Small intestine (tissue), 7 donors: ENCODE data around the gene EFR3B. TPM values are rescaled to one million over a fixed set of nuclear protein-coding genes. Genes with fewer than 3 reads are reported as not detected.
"Not testable (repeated sequence)": the region's sequence is repeated elsewhere in the genome, so short reads cannot be mapped to it uniquely, and the experiment has no call there.

Source experiments
- DNase-seq, 2 donors: peaks; one replicate each; pipeline versions ENCODE4 v3.0.0 to v3.0.0-alpha.2; 2013
- FAIRE-seq: peaks from 2 replicates; lab custom pipeline; 2012; peaks lifted over from hg19 to GRCh38; lab: Jason Lieb, UNC
- H3K27ac ChIP-seq, 3 donors: one replicate each; pipeline ENCODE4 v1.5.1; 2013; ENCODE audit warnings: low read length in 2 of 3, mild to moderate bottlenecking in 2 of 3, control low read depth in 1 of 3, inconsistent platforms in 1 of 3, low read depth in 1 of 3, moderate library complexity in 1 of 3
- H3K27me3 ChIP-seq, 3 donors: one replicate each; pipeline ENCODE4 v1.6.1; 2013; ENCODE audit warnings: low read length in 3 of 3, inconsistent platforms in 1 of 3; ENCODE audit not compliant: control insufficient read depth in 3 of 3, insufficient read depth in 3 of 3
- H3K36me3 ChIP-seq, 3 donors: one replicate each; pipeline ENCODE4 v1.6.1; 2013; ENCODE audit warnings: low read length in 3 of 3, inconsistent platforms in 1 of 3, low read depth in 1 of 3, mild to moderate bottlenecking in 1 of 3, moderate library complexity in 1 of 3; ENCODE audit not compliant: control insufficient read depth in 3 of 3, insufficient read depth in 2 of 3
- H3K4me1 ChIP-seq, 3 donors: one replicate each; pipeline ENCODE4 v1.6.1; 2013; ENCODE audit warnings: low read length in 2 of 3, inconsistent platforms in 1 of 3, low read depth in 1 of 3, mild to moderate bottlenecking in 1 of 3, moderate library complexity in 1 of 3; ENCODE audit not compliant: control insufficient read depth in 3 of 3, insufficient read depth in 2 of 3
- H3K4me3 ChIP-seq, 3 donors: one replicate each; pipeline ENCODE4 v1.5.1; 2013; ENCODE audit warnings: low read length in 3 of 3, control low read depth in 1 of 3, inconsistent platforms in 1 of 3, low read depth in 1 of 3, mild to moderate bottlenecking in 1 of 3, moderate library complexity in 1 of 3
- H3K9me3 ChIP-seq, 2 donors: one replicate each; pipeline ENCODE4 v1.6.1; 2013; ENCODE audit warnings: low read depth in 1 of 2, low read length in 1 of 2; ENCODE audit not compliant: control insufficient read depth in 2 of 2, insufficient read depth in 1 of 2
- WGBS, 3 donors: extraction: QIAGEN DNeasy Blood & Tissue Kit; methylation state at CpG; one replicate each; pipeline ENCODE4 v1.1.7; 2013; 5-methylcytosine and 5-hydroxymethylcytosine counted together
- polyA plus RNA-seq, 4 donors: library from polyadenylated mRNA; stranded (reverse) in 3 of 4; unstranded in 1 of 4; fragments of 200-250 nt in 3 of 4; fragments of 120-200 nt in 1 of 4; gene quantifications; one replicate each; pipeline versions ENCODE4 v1.2.1 to v1.2.3, GENCODE V29; 2013
- donor health status: healthy with polysubstance abuse.
- donor health status: control.
- donor health status: control.
- donor health status: Bipolar disorder and iron deficiency.
- donor health status: healthy.

Gene EFR3B
- polyA plus RNA-seq, 4 donors, result 0.88 to 3.0 TPM; not detected in 2

DNA sequence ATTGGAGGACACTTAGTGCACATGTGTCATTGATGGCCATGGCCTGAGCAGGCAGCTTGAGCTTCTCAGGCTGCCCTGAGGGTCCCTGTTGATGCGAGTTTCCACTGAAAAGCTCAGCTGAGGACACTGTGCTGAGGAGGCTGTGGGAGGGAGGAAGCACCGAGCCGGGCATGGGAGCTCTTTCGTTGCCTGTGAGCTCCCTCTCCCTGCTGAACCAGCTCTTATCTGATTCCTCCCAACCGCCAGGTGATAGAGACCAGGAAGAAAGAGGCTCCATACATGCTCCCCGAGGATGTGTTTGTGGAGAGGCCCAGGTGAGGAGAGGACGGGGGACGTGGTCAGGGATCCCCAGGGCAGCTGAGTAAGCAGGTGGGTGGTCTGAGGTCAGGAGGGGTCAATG lies 99.2 kb downstream of the EFR3B start:
- no peak overlapping the region for H3K4me3 ChIP-seq
- FAIRE-seq, result no peak

DNA sequence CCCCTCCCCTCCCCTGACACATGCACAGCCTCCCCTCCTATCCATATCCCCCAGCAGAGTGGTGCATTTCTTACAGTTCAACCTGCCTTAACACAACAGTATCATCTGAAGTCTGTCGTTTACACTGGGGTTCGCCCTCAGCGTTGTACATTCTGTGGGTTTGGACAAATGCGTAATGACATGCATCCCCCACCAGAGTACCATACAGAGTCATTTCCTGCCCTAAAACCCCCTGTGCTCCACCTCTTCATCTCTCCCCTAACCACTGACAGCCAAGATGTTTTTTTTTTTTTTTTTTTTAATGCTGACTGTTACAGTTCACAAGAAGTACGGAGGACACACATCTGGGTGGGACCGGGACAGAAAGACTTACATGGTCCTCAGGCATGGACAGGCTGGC lies 103.9 kb downstream of the EFR3B start:
- Histone ChIP-seq H3K27ac (no peak overlapping the region), H3K4me1 (no peaks in the 10 kb centered on the region), H3K27me3 (no peaks in the 10 kb centered on the region), H3K4me3 (no peak overlapping the region), H3K9me3 (no peaks in the 10 kb centered on the region), H3K36me3 (peaks cover 0 to 48% (median 0%) of the 10 kb centered on the region in 3 donors)
- FAIRE-seq (no peak), DNase-seq (no peak)
- WGBS, 3 donors, result 69 to 89% (median 83%) methylated on average over 6 of the region's 6 CpGs

More for the DNA sequence above, 99.2 kb downstream of the EFR3B start:
- Histone ChIP-seq H3K9me3 (no peaks in the 10 kb centered on the region), H3K27me3 (peaks cover 0 to 2% (median 0%) of the 10 kb centered on the region in 3 donors), H3K4me1 (no peaks in the 10 kb centered on the region), H3K27ac (no peak overlapping the region), H3K36me3 (peaks cover 0 to 44% (median 0%) of the 10 kb centered on the region in 3 donors)
- DNase-seq, result peak; percentile 10 to 22
- WGBS, 3 donors, result 8 to 59% (median 32%) methylated on average over 8 of the region's 8 CpGs

DNA sequence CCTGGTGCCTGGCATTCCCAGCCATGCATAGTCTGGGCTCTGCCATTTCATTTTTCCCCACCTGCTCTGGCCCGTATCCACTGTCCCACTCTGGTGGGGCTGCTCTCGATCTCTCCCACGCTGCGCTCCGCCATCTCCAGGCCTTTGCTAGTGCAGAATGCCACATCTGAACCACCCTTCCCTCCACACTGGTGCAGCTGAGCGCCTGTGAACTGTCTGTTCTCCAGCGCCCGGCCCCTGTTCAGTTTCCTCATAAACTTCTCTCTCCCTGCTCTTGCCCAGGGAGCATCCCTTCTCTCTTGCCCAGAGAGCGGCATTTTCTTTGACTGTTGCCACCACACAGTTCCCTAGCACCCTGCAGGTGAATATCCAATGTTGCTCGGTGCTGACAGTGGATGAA lies 105.0 kb downstream of the EFR3B start:
- no peak for FAIRE-seq
- DNase-seq, result no peak
- Histone ChIP-seq H3K27ac (no peak overlapping the region), H3K36me3 (peaks cover 0 to 49% (median 0%) of the 10 kb centered on the region in 3 donors), H3K4me3 (no peak overlapping the region), H3K9me3 (no peaks in the 10 kb centered on the region), H3K4me1 (no peaks in the 10 kb centered on the region), H3K27me3 (no peaks in the 10 kb centered on the region)
- 96 to 97% (median 97%) methylated on average over 10 of the region's 10 CpGs for WGBS, 3 donors

DNA sequence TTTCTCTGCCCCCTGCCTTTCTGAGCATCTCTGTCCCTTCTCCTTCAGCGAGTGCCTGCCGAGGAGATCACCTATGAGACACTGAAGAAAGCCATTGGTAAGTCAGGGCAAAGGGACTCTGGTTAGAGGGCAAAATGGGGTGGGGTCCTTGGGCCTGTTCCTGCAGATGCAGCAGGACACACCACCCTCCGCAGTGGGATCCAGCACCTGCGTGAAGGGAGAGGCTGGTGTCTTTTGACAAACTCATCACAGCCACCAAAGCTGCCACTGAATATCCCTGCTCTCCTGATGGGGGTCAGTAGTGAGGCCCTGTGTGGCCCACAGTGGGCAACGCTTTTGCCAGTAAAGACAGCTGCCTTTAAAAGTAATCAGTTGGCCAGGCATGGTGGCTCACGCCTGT lies 107.8 kb downstream of the EFR3B start:
- Histone ChIP-seq H3K9me3 (no peaks in the 10 kb centered on the region), H3K27me3 (no peaks in the 10 kb centered on the region), H3K27ac (no peak overlapping the region), H3K4me1 (no peaks in the 10 kb centered on the region), H3K36me3 (peaks cover 0 to 60% (median 0%) of the 10 kb centered on the region in 3 donors), H3K4me3 (no peak overlapping the region)
- 89 to 93% (median 91%) methylated on average over 6 of the region's 6 CpGs for WGBS, 3 donors
- DNase-seq, result no peak
- FAIRE-seq, result no peak

DNA sequence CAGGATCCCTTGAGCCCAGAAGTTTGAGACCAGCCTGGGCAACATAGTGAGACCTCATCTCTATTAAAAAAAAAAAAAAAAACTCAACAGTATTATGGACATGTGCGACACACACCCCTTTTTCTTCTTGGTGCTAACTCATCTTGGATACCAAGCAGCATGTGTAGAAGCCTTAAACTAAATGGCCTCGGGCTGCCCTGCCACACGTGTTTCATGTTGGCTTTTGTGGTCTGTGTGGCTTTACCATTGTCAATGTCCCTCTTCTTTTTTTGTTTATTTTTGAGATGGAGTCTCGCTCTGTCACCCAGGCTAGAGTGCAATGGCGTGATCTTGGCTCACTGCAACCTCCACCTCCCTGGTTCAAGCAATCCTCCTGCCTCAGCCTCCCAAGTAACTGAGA lies 109.1 kb downstream of the EFR3B start:
- 76 to 87% (median 86%) methylated on average over 5 of the region's 5 CpGs for WGBS, 3 donors
- H3K4me1 ChIP-seq, H3K27ac ChIP-seq, H3K9me3 ChIP-seq, H3K27me3 ChIP-seq, H3K4me3 ChIP-seq, FAIRE-seq, DNase-seq: not testable (repeated sequence)
- H3K36me3 ChIP-seq, result peaks cover 0 to 60% (median 0%) of the 10 kb centered on the region in 3 donors

DNA sequence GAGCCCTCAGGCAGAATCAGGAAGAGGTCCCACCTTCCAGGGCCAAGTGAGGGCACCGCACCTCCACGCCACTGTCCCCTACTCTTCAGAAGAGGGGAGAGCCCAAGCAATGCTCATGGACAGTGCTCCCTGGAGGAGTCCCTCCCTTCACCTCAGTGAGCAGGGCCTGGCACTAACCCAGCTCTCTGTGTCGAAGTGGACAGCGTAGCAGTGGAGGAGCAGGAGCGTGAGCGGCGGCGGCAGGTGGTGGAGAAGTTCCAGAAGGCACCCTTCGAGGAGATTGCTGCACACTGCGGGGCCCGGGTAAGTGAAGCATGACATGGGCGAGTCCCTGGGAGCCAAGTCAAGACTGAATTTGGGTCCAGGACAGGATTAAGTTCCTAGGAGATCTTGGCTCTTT lies 109.8 kb downstream of the EFR3B start:
- H3K4me3 ChIP-seq, result no peak overlapping the region
- H3K36me3 ChIP-seq, result peaks cover 0 to 53% (median 0%) of the 10 kb centered on the region in 3 donors
- H3K9me3 ChIP-seq, result no peaks in the 10 kb centered on the region
- H3K27me3 ChIP-seq, result no peaks in the 10 kb centered on the region
- FAIRE-seq, result no peak
- no peak overlapping the region for H3K27ac ChIP-seq
- WGBS, 3 donors, result 71 to 92% (median 82%) methylated on average over 10 to 12 of the region's 12 CpGs
- no peak for DNase-seq
- H3K4me1 ChIP-seq, result no peaks in the 10 kb centered on the region

DNA sequence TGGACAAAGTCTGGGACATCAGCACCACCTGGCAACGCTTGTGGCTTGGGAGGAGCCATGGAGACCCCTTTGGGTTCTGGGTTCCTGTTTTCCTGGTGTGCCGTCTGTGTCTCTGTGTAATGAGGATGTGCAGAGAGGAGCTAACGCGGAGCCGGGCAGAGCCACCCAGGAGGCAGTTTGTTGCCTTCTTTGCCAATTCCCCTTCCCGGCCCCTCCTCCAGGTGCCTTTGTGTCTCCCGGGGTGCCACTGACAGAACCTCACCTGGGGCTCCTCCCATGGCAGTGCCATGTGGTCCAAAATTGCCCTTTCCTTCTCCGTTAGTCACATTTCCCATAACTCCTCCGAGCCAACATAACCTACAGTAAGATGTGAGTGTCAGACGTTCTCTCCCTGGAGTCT lies 113.5 kb downstream of the EFR3B start:
- peaks cover 0 to 38% (median 0%) of the 10 kb centered on the region in 3 donors for H3K36me3 ChIP-seq
- DNase-seq, result no peak
- no peaks in the 10 kb centered on the region for H3K9me3 ChIP-seq
- no peak overlapping the region for H3K27ac ChIP-seq
- FAIRE-seq, result no peak
- H3K4me1 ChIP-seq, result no peaks in the 10 kb centered on the region
- peaks cover 0 to 2% (median 0%) of the 10 kb centered on the region in 3 donors for H3K27me3 ChIP-seq
- H3K4me3 ChIP-seq, result no peak overlapping the region
- WGBS, 3 donors, result 74 to 87% (median 79%) methylated on average over 10 of the region's 10 CpGs

DNA sequence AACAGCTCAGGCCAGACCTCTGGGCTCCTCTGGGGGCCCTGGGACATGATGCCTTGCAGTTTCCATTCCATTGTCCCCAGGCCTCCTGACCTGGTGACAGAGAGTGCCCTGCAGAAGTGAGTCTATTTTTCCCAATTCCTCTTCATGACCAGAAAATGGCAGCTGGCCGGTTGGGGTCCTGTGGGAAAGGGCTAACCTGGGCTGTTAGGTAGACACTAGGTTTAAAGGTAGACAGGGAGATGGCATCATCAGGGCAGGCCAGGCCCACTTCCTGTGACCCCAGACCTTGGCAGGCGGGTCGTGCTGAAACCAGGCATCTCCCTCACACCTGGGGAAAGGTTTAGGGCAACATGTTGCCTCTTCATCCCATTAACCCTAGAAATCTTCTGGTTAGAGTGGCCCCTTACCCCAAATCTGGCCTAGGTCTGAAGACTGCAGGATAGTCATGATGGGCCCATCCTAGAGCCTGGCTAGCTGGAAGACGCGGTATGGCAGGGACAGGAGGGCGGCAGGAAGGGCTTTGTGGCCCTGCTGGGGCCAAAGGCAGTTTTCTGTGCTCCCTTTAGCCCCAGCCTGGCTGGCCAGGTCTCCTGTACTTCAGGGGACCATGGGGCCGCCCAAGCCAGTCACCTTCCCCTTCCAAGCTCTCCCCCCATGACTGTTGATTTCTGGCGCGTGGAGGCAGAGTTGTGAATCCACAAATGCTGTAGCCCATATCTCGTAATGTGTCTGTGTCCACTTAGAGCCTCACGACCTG lies 116.4 kb downstream of the EFR3B start:
- H3K27ac ChIP-seq, result no peak overlapping the region
- H3K4me1 ChIP-seq, result no peaks in the 10 kb centered on the region
- peaks cover 0 to 11% of the 10 kb centered on the region in 2 donors for H3K9me3 ChIP-seq
- FAIRE-seq (no peak), DNase-seq (no peak)
- 93 to 96% (median 94%) methylated on average over 11 of the region's 11 CpGs for WGBS, 3 donors
- H3K4me3 ChIP-seq, result no peak overlapping the region
- H3K27me3 ChIP-seq, result peaks cover 0 to 9% (median 0%) of the 10 kb centered on the region in 3 donors
- peaks cover 0 to 25% (median 0%) of the 10 kb centered on the region in 3 donors for H3K36me3 ChIP-seq
